ENCODE measurements around the gene TRIM7.

GRCh38 chr5:181145133-181145532 is 59.9 kb downstream of the TRIM7 start:
- TF ChIP-seq CTCF (conservative IDR thresholded peaks at IDR 0.05; ENCODE audit: low read depth in 2 of 2) = no peak
- TF ChIP-seq REST (IDR thresholded peaks at IDR 0.05; ENCODE audit: unreplicated experiment) = no peak
- no peak for TF ChIP-seq EZH2 (IDR thresholded peaks at IDR 0.05; ENCODE audit: low read depth, unreplicated experiment)
- TF ChIP-seq CREB1 (CRISPR knock-in tag; IDR thresholded peaks at IDR 0.05; ENCODE audit: low read depth) = no peak
- no peak for TF ChIP-seq POLR2AphosphoS5 (IDR thresholded peaks at IDR 0.05; ENCODE audit: low read depth)
- TF ChIP-seq JUNB (IDR thresholded peaks at IDR 0.05; ENCODE audit: unreplicated experiment) = no peak
